Prostate gland (tissue), 2 donors: ENCODE results near the gene MYO1H. TPM values are rescaled to one million over a fixed set of nuclear protein-coding genes. Genes with fewer than 3 reads are reported as not detected.
"Not testable (repeated sequence)": the region's sequence is repeated elsewhere in the genome, so short reads cannot be mapped to it uniquely, and the experiment has no call there.

Experiments
- DNase-seq: peaks from one replicate; pipeline ENCODE4 v3.0.0-alpha.2; 2019; ENCODE audit warnings: low spot score
- H3K27ac ChIP-seq, 2 donors: fragments of 200-600 bp; sonication (generic); 2 replicates each; pipeline ENCODE4 v1.5.1; 2017 to 2019
- H3K27me3 ChIP-seq: fragments of 200-600 bp; sonication (generic); replicated peaks from 2 replicates; pipeline ENCODE4 v1.5.1; 2019; ENCODE audit not compliant: insufficient read depth
- H3K36me3 ChIP-seq, 2 donors: fragments of 200-600 bp; sonication (generic); 1 replicate in 1 of 2; 2 replicates in 1 of 2; pipeline versions ENCODE4 v1.5.1 to v1.8.1; 2017 to 2019
- H3K4me1 ChIP-seq: fragments of 200-600 bp; sonication (generic); replicated peaks from 2 replicates; pipeline ENCODE4 v1.5.1; 2019
- H3K4me3 ChIP-seq, 2 donors: fragments of 200-600 bp; sonication (generic); 2 replicates each; pipeline ENCODE4 v1.5.1; 2017 to 2019
- H3K9me3 ChIP-seq: fragments of 200-600 bp; sonication (generic); 2 replicates; pipeline ENCODE4 v1.5.1; 2017
- CTCF ChIP-seq, 4 experiments: fragments of 200-600 bp in 2 of 4; fragments of 450-650 bp in 2 of 4; sonication (generic) in 2 of 4; IDR thresholded peaks; 1 replicate in 3 of 4; 2 replicates in 1 of 4; pipeline ENCODE4 v1.5.1; 2016 to 2019; ENCODE audit warnings: antibody characterized with exemption in 4 of 4, mild to moderate bottlenecking in 2 of 4, moderate library complexity in 2 of 4
- POLR2A ChIP-seq: fragments of 450-650 bp; IDR thresholded peaks from one replicate; pipeline ENCODE4 v1.6.1; 2016; ENCODE audit warnings: antibody characterized with exemption, mild to moderate bottlenecking
- POLR2AphosphoS5 ChIP-seq: sonication (generic); formaldehyde crosslinking; IDR thresholded peaks from one replicate; pipeline ENCODE4 v1.6.1; 2017; ENCODE audit warnings: antibody characterized with exemption
- WGBS: methylation state at CpG from one replicate; pipeline ENCODE4 v1.1.5; 2018; 5-methylcytosine and 5-hydroxymethylcytosine counted together
- intact Hi-C: fragments of 100-400 bp; cut with DNase I; formaldehyde crosslinking; loops from one replicate; pipeline ENCODE4 v1.14.2; 2022
- total RNA-seq, 2 donors: library from RNA; depleted of rRNA; stranded (reverse); fragments of >200 nt; gene quantifications; one replicate each; pipeline ENCODE4 v1.1.0, GENCODE V29; 2016

The MYO1H gene
- total RNA-seq, 2 donors from 2014 or later = 1.2 TPM; not detected in 1

- no peak overlapping the region for H3K4me3 ChIP-seq
- H3K4me1 ChIP-seq = no peaks in the 10 kb centered on the region
- intact Hi-C loops = no loop called here
- H3K36me3 ChIP-seq = no peaks in the 10 kb centered on the region
- TF ChIP-seq CTCF (IDR thresholded peaks at IDR 0.05) (no peak), POLR2AphosphoS5 (no peak), POLR2A (no peak)
- 84% methylated on average over 4 of the region's 4 CpGs for WGBS
- no peaks in the 10 kb centered on the region for H3K27me3 ChIP-seq
- H3K9me3 ChIP-seq = no peaks in the 10 kb centered on the region
- no peak overlapping the region for H3K27ac ChIP-seq
- no peak for DNase-seq
These were observed 85.9 kb downstream of the MYO1H start for GRCh38 chr12:109433618-109434017.

- intact Hi-C loops = no loop called here
- TF ChIP-seq POLR2A (no peak), CTCF (IDR thresholded peaks at IDR 0.05) (no peak), POLR2AphosphoS5 (no peak)
- WGBS = 72% methylated on average over 7 of the region's 7 CpGs
- H3K27ac ChIP-seq = peak overlapping the region in 1 of 2 donors; percentile 82
- no peak for DNase-seq
- H3K4me1 ChIP-seq = no peaks in the 10 kb centered on the region
- H3K4me3 ChIP-seq = no peak overlapping the region
- no peaks in the 10 kb centered on the region for H3K36me3 ChIP-seq
- no peaks in the 10 kb centered on the region for H3K27me3 ChIP-seq
- H3K9me3 ChIP-seq = no peaks in the 10 kb centered on the region
These were observed 86.9 kb downstream of the MYO1H start for GRCh38 chr12:109434582-109434981.

- peak; percentile 37 for DNase-seq
- no peaks in the 10 kb centered on the region for H3K27me3 ChIP-seq
These were observed 87.9 kb downstream of the MYO1H start for GRCh38 chr12:109435428-109436187.

GRCh38 chr12:109436188-109436560, 88.5 kb downstream of the MYO1H start:
- no peaks in the 10 kb centered on the region for H3K27me3 ChIP-seq
- H3K4me1 ChIP-seq = no peaks in the 10 kb centered on the region
- TF ChIP-seq POLR2A = no peak
- no peak for TF ChIP-seq POLR2AphosphoS5
- no peak for TF ChIP-seq CTCF (IDR thresholded peaks at IDR 0.05)
- H3K36me3 ChIP-seq = no peaks in the 10 kb centered on the region
- DNase-seq = no peak
- no peaks in the 10 kb centered on the region for H3K9me3 ChIP-seq
- 79% methylated on average over 7 of the region's 7 CpGs for WGBS
- H3K4me3 ChIP-seq = no peak overlapping the region
- intact Hi-C loops = no loop called here
- H3K27ac ChIP-seq = peak overlapping the region in 1 of 2 donors; percentile 82

More at GRCh38 chr12:109435428-109436187, 87.9 kb downstream of the MYO1H start:
- Histone ChIP-seq H3K27ac (peak overlapping the region in 1 of 2 donors; percentile 82), H3K9me3 (no peaks in the 10 kb centered on the region), H3K4me3 (no peak overlapping the region), H3K36me3 (no peaks in the 10 kb centered on the region), H3K4me1 (no peaks in the 10 kb centered on the region)
- intact Hi-C loops = no loop called here
- TF ChIP-seq CTCF (IDR thresholded peaks at IDR 0.05) = no peak
- TF ChIP-seq POLR2A = no peak
- TF ChIP-seq POLR2AphosphoS5 = peak; percentile 43
- WGBS = 64% methylated on average over 17 of the region's 17 CpGs

- H3K9me3 ChIP-seq = no peaks in the 10 kb centered on the region
- WGBS = 77% methylated on average over 6 of the region's 6 CpGs
- no peak overlapping the region for H3K4me3 ChIP-seq
- peaks cover 2% of the 10 kb centered on the region for H3K4me1 ChIP-seq
- TF ChIP-seq POLR2AphosphoS5 (no peak), POLR2A (no peak), CTCF (IDR thresholded peaks at IDR 0.05) (no peak)
- no peak overlapping the region for H3K27ac ChIP-seq
- DNase-seq = no peak
- no peaks in the 10 kb centered on the region for H3K36me3 ChIP-seq
- intact Hi-C loops = no loop called here
- no peaks in the 10 kb centered on the region for H3K27me3 ChIP-seq
These were observed 91.5 kb downstream of the MYO1H start for GRCh38 chr12:109439181-109439580.

GRCh38 chr12:109439951-109440350, 92.3 kb downstream of the MYO1H start:
- intact Hi-C loops, DNase-seq, H3K36me3 ChIP-seq, H3K4me1 ChIP-seq, H3K9me3 ChIP-seq, H3K27me3 ChIP-seq, H3K27ac ChIP-seq, H3K4me3 ChIP-seq: not testable (repeated sequence)
- 97% methylated on average over 13 of the region's 13 CpGs for WGBS
